SHP77 (cell line): Measurements from ENCODE around the gene OGT.

Source experiments
- DNase-seq, 2 experiments: peaks; one replicate each; lab custom pipeline; 2025; lab: John Stamatoyannopoulos, UW

Gene OGT

GRCh38 chrX:71622576-71623450, 89.9 kb downstream of the OGT start:
- DNase-seq: peak; percentile 14 to 29

GRCh38 chrX:71623714-71624113, 90.8 kb downstream of the OGT start:
- no peak for DNase-seq

- no peak for DNase-seq
Measured at GRCh38 chrX:71625471-71625870, 92.6 kb downstream of the OGT start.
